Measurements from ENCODE around the gene LRBA.

DNA sequence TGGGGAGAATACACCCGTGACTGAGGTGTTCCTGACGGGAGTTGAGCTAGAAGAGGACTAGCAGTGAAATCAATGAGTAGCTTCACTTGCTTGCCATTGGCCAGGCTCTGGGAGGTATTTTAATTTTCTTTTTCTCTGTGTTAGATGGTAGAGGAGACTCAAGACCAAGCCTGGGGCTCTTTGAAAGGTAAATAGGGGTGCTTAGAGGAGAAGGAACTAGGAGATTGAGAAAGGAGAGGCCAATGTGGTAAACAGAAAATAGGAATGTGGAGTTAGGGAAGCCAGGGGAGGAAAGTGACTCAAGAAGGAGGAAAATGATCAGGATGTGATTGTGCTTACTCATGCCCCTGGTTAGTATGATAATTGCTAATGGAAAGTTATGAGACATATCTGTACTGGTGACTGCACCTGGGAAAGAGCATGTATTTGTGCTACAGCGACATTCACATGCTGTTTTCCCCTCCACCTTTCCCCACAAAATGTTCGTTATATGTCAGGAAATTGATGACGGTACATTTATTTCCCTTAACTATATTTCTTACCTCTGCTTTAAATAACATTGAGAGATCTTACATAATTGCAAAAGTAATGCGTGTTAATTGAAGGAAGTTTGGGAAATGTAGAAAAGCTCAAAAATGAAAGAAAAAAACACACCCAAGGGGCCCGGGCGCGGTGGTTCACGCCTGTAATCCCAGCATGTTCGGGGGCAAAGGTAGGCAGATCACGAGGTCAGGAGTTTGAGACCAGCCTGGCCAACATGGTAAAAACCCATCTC, 16.9 kb upstream of the LRBA start:
- TF ChIP-seq POLR2A (IDR thresholded peaks at IDR 0.05; ENCODE audit: low read depth, low read length) (no peak), POLR2AphosphoS5 (IDR thresholded peaks at IDR 0.05; ENCODE audit: low read depth, low read length) (no peak), TAF1 (IDR thresholded peaks at IDR 0.05; ENCODE audit: borderline replicate concordance, low read depth, low read length) (no peak)

Measured in GM12892 (cell line).